GM12872 (cell line): Measurements from ENCODE around the gene BACE2.

Source experiments
- TF ChIP-seq, protein P1 (sequence below): IDR thresholded peaks from 3 replicates; pipeline ENCODE4 v1.5.1; 2011; ENCODE audit warnings: low read depth, mild to moderate bottlenecking, low read length, moderate library complexity; ENCODE audit not compliant: insufficient read depth

BACE2 gene

DNA sequence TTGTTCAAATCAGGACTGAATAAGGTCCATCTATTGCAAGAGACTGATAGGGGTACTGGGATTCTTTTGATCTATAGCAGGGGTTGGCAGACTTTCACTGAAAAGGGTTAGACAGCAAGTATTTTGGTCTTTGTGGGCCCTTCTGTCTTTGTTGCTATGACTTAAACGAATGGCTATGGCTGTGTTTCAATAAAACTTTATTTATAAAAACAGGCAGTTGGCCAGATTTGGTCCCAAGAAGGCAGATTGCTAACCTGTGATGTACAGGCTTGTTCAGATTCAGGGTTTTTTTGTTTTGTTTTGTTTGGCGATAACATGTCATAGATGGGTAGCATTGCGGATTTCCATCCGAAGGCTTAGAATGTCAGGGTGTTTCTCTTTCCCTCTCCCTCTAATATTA, 3.9 kb upstream of the BACE2 start:
- TF ChIP-seq, protein P1, sequence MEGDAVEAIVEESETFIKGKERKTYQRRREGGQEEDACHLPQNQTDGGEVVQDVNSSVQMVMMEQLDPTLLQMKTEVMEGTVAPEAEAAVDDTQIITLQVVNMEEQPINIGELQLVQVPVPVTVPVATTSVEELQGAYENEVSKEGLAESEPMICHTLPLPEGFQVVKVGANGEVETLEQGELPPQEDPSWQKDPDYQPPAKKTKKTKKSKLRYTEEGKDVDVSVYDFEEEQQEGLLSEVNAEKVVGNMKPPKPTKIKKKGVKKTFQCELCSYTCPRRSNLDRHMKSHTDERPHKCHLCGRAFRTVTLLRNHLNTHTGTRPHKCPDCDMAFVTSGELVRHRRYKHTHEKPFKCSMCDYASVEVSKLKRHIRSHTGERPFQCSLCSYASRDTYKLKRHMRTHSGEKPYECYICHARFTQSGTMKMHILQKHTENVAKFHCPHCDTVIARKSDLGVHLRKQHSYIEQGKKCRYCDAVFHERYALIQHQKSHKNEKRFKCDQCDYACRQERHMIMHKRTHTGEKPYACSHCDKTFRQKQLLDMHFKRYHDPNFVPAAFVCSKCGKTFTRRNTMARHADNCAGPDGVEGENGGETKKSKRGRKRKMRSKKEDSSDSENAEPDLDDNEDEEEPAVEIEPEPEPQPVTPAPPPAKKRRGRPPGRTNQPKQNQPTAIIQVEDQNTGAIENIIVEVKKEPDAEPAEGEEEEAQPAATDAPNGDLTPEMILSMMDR, result no peak

DNA sequence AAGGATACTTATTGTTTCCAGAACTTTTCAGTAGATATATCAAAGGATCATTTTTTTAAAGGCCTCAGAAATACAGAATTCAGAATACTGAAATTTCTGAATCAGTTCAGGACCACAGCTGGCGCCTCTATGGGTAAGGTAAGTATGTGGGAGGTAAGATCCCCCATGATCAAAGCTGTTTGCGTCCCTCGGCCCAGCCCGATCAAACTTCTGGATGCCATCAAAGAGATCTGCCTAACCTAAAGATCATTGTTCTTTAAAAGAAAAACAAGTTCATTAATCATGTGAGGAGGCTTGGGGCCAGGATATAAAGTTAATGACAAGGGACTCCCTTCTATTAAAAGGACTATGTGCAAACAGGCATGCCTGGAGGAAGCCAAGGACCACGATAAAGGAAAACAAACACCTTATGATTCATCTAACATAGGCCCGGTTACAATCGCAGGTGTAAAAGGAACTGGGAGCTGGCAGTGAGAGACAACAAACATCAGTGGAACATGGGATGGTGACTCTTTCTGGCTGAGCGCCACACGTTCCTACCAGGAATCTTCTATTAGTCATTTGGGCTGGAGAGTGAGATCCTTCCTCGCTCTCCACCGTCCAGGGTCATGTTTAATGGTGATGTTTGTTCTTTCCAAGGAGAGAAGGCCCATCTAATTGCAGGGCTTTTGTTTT, 2.8 kb upstream of the BACE2 start:
- TF ChIP-seq, protein P1, result no peak

DNA sequence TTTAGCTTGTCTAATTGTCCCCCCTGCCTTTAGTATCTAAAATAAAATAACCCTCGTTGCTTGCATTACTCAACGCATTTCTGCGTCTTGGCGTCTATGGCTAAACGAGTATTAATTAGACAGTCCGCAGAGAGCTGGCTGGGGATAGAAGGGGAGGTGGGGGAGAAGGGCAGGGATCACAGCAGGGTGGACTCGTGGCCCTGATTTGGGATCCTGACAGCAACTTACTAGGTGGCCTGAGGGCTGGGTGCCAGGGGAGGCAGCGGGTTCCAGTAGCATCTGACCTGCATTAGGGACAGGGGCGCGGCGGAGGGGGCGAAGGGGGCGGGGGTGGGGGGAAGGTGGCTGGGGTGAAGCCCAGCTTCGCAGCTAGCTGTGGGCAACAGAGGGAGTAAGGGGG, 1.1 kb upstream of the BACE2 start:
- TF ChIP-seq, protein P1, result no peak

DNA sequence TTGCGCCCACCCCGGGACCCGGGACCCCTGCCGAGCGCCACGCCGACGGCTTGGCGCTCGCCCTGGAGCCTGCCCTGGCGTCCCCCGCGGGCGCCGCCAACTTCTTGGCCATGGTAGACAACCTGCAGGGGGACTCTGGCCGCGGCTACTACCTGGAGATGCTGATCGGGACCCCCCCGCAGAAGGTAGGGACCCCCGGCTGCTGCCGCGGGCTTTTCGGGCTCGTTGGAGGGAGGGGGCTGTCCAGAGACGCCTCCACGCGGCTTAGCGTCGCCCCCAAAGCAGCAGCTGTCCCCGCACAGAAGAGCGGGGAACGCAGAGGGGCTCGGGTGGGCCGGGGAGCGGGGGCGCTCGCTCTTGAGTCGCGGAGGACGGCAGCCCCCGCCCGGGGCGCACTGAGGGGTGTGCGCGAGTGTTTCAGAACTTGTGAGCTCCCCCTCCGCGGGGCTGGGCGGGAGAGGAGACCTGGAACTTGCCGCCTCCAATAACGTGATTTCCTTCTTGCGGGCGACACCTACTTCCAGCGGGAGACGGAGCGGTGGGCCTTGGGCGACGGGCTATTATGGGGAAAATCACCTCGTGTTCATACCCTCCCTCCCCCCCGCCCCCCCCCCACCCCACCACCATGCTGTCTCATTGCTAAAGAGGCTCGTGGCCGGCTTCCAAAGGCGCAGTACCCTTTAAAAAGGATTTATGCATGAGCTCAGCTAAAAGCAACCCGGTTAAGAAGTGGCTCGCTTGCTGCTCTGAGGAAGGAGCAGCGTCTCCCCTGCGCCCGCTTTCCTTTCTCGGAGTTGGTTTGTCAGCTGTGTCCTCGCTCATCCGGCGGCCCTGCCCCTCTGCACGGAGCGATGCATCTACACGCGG, 664 bp downstream of the BACE2 start:
- TF ChIP-seq, protein P1, result no peak

DNA sequence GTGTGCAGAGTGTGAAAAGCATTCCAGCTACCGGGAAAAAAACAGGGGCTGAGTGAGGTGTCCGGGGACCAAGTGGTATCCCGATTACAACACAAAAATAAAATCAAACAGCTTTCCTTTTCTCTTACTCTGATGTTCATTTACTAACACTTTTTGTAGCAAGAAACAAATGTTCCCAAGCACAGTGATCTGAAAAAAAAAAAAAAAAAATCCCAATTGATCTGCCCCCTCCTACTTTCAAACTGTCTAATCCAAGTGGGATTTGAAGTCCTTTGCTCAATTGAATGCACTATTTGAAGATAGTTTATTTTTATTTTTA, 1.3 kb downstream of the BACE2 start:
- TF ChIP-seq, protein P1, result no peak

DNA sequence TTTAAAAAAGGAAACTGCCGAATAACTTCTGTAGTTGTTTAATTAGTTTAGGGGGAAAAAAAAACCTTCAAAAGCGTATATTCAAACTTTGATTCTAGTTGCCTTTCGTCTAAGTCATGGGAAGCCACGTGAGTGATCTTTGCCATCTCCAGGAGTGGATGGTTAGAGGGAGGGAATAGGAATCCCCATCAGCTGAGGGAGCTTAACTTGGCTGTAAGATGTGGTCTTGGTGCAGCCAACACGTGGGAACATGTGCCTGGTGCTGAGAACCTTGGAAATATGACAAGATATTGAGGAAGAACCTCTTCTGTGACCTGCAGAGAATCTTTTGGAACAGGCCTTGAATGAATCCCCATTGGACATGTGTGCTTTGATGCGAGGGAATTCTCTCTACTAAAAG, 1.7 kb downstream of the BACE2 start:
- TF ChIP-seq, protein P1, result no peak

DNA sequence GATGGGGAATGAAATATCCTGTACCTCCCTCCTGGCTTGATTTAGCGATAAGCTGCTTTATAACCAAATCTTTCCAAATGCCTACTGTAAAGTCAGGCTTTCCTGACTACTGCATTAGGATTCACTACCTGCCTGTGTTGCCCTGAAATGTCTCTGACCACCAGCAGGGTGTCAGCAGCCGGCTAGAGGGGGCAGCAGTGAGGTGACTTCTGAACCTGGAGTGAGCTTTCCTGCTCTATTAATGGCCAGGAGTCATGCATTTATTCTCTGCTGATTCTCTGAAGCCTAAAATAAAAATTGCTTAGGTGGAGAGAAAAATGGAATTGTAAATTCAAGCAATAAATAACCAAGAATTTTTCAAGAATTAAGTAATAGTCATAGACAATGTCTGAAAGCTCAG, 2.5 kb downstream of the BACE2 start:
- TF ChIP-seq, protein P1, result peak; percentile 64
